HG03469 (cell line): ENCODE results near the gene CAMK2G.

ENCODE experiments used
- ATAC-seq: cut with Tn5 transposase; IDR thresholded peaks from one replicate; pipeline ENCODE4 v1.9.1; 2021; ENCODE audit warnings: mild to moderate bottlenecking, moderate library complexity, moderate number of reproducible peaks; ENCODE audit not compliant: unreplicated experiment

CAMK2G gene

DNA sequence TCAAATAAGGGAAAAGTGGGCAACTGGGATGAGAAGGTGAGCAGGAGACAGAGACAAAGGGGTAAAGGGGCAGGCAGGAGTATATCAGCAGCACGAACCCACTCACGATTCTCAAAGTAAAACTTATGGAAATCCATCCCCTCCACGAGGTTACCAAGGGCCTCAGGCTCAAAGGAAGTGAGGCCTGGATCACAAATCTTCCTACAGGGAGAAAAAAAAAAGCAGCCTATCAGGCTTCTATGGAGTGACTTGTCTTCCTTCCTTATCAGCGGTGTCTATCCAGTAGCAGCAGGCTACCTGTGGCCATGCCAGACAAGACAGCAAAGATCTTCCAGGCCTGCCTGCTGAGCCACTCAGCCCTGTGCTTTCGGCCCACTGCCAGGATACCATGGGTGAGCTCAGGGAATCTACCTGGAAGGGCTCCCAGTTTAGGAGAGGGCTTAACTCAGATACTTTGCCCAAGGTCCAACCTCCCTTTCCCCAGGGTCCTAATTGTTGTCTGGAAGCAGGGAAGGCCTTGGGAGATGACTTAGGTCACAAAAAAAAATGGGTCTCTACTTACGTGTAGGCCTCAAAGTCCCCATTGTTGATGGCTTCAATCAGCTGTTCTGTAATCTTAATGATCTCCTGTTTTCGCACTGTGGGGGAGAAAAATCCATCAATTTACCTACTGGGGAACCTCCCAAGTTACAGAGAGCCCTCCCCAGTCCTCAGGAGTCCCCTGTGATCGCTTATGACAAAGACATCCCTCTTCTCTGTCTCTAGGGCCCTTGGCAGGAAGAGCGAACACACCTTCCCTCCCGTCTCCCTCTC lies 57.2 kb downstream of the CAMK2G start:
- no peak for ATAC-seq

DNA sequence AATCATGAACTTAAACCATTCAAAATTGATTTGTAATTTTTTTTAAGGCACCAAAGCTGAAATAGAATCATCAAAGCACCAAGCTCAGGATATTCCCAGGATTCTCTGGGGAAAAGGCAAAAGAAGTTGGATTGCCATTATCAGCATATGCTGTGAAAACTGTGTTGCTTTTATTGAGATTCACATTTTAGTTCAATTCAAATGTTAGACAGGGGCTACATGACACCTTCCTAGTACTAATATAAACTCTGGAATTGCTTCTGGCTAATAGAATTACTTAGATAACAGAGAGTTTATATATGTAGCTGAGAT lies 58.7 kb downstream of the CAMK2G start:
- ATAC-seq, result no peak

DNA sequence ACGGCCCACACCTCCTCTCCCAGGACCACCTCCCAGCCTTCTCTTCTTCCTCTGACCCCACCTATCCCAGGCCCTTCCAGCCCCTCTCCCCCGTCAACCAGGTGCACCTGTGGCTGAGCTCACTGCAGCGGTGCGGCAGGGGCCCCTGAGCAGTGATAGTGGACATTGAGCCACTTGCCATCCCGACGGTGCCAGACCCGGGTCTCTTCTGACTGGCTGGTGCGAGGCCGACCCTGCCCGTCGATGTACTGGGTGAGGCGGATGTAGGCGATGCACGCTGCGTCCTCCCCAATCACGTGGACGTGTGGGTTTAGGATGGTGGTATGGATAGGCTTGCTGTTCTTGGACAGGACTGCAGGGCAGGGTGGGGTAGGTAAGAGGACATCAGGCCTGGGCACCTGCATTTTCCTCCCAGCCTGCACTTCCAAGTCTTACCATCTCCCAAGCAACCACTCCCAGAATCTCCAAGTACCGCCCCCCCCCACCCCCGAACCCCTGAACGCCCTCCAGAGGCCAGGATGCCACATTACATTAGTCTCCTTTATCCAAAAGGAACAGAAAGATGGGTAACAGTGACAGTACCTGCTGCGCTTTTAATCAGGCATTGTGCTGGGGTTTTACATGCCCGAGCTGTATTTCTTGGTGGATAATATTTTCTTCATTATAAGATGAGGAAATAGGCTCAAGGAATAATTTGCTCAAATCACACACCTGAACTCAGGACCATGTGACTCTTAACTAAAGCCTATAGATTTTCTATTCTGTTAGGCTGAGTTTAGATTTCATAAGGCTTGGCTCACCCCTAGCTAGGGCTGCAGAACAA lies 59.2 kb downstream of the CAMK2G start:
- no peak for ATAC-seq

DNA sequence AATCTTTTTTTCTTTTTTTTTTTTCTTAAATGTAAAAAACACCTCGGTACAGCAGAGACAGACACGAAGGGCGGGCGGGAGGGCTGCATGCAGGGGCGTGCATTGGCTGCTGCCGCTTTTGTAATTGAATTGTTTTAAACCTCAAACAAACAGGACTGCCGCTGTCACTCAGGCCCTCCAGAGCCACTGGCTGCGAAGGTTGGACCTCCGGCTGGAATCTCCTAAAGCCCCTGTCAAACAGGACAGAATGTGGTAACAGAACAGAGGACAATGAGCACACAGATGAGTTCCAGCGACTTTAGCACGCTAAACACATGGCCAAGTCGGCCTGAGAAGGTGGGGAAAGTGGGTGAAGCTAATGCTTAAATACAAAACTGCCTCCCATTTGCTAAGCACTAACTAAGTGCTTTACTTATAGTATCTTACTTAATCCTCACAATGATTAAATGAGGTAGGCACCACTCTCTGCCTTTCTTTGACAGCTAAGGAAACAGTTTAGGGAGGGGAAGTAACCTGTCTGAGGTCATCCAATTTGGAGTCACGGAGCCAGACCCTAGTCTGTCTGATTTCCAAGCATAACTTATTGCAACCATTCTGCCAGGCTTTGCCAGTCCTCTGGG lies 60.0 kb downstream of the CAMK2G start:
- no peak for ATAC-seq

DNA sequence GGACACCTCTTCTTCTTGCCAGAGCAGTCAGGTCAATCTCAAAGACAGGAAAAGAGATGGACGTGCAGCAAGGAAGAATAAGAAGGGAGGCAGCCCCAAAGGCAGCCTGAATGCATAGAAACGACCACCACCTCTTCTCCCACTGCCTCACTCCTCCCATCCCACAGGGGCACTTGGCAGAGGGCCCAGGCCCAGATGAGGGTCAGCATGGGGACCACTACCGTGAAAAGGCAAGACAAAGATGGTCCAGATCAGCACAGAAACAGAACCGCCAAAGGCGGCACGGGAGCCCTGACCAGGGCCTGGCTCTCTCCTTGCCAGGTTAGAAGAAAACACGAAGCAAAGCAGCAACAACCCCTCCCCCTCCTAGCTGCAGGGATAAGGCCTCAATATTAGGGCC lies 61.0 kb downstream of the CAMK2G start:
- ATAC-seq, result no peak

DNA sequence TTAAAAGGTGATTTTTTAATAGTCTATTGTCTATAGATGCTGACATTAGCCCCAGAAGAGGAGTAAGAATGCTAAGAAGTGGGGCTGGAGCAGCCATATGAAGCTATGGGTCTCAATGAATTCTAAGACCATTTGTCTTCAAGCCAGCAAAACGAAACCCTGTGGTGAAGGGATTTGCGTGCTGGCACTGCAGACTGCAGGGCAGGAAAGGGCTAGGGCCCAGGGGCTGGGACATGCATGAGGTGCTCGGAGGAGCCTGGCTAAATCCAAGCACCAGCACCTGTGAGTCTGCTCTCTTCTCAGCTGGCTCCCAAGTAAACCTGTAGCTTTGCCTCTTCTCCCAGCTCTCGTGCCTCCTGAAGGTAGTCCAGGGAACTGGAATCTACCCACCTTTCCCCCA lies 61.7 kb downstream of the CAMK2G start:
- ATAC-seq, result no peak

DNA sequence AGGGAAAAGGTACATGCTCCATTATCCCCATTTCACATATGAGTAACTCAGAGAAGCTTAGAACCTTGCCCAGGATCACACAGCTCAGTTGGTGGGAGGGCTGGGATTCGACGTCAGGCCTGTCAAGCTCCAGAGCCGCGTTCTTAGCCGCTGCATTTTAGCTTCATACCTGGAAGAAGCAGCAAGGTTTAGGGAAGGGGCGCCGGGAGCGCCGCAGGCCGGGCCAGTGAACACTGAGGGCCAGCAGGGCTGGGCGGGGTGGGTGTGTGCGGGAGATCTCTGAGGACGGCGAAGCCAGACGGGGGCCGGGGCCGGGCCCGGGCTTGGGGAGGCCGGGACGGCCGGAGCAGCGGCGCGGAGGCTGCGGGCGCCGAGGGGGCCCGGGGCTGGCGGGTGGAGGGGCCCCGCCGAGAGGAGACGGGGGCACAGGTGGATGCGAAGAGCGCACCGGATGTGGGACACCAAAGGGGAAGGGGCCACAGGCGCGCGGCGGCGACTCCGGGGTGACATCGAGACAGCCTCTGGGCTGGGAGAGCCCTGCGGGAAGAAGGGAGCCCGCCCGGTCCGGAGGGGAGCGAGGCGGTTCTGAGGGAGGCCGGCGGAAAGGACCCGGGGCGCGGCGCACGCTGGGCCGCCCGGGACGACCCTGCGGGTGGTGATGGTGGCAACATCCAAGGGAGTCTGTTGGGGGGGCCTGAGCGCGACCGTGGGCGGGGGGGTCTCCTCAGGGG lies 63.5 kb downstream of the CAMK2G start:
- peak; percentile 9 for ATAC-seq

DNA sequence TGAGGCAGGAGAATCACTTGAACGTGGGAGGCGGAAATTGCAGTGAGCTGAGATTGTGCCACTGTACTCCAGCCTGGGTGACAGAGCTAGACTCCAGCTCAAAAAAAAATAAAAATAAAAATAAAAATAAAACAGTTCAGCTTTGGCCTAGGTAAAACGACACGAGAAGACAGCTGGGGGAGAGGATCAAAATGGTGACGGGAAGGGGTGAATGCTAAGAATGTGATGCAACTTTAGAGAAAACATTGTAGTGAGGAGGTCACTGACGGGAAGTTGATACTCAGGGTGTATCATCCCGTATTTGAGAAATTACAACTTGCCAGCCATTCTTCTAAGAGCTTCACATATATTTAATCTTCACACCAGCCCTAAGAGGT lies 64.0 kb downstream of the CAMK2G start:
- no peak for ATAC-seq

DNA sequence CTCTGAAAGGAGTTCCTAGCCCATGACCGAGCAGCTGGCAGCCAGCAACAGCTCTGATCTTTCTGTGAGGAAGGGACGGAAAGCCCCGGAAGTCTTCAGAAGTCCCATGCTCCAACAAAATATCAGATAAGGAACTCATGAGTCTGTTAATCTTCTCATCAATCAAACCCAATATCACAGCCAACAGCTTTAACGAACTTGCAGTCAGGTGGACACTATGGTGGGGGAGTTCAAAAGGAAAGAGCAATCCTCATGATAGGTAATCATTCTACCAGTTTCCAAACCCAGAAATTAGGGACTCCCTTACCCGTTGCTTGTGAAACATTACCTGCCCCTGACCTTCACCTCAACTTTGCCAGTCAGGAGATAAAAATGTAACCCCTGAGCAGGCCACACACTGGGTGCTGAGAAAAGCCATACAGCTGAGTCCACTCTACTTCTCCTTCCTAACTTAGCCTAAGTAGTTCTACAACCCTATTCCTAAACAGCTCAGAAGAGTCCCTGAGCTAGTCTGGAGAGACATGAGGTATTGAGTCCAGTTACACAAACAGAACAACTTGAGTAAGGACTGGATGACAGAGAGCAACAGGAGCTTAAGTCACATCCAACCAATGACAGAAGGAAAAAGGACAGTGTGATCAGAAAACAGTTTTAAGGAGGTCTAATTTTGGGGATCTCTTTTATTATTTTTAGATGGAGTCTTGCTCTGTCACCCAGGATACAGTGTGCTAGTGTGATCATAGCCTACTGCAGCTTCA lies 65.1 kb downstream of the CAMK2G start:
- ATAC-seq, result no peak

DNA sequence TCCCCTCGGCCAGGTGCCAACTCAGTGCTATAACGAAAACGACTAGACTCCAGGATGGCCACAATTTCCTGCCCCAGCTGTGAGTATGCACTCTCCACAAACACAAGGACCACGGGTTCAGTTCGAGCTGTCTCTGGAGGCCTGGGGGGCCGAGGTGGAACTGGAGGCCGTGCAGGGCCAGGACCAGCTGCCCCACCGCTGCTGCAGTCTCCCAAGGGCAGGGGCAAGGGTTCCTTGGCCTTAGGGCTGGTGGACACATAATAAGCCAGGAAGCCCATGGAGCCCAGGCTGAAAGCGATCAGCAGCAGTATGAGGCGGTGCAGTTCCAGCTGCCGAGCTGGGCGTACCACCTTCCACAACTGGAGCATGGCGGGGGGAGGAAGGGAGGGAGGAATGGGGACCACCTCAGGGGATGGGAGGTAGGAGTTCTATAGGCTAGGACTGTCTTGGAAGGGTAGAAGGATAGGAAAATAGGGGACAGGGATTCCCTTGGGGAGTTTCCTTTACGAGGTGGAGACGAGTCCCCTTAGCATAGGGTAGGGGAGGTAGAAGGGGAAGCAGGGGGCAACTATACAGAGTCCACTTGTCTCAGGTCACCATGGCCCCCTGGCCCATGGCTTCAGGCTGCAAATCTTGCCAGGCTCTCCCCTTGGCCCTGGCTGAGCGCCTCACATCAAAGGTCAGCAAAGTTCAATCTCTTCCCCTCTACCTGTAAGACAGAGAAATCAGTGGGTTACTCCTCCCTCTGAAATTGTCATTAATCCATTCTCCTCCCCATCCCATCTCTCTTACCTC lies 66.1 kb downstream of the CAMK2G start:
- no peak for ATAC-seq

DNA sequence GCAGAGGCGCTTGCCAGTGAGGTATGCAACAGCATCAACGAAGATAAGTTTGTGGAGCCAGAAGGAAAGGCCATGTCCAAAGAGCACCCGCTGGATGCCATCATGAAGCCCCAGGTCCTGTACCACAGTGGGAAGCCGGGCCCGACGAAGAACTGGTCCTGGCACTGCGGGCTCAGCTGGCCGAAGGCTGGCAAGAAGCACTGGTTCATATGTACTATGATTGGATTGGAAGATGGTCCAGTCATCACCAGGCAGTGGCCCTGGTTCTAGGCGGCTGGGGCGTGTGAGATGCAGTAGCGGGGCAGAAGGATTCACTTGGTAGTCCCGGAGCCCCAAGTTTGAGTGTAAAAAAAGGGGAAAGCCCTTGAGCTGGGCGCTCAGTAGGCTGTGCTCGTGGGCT lies 66.9 kb downstream of the CAMK2G start:
- no peak for ATAC-seq

DNA sequence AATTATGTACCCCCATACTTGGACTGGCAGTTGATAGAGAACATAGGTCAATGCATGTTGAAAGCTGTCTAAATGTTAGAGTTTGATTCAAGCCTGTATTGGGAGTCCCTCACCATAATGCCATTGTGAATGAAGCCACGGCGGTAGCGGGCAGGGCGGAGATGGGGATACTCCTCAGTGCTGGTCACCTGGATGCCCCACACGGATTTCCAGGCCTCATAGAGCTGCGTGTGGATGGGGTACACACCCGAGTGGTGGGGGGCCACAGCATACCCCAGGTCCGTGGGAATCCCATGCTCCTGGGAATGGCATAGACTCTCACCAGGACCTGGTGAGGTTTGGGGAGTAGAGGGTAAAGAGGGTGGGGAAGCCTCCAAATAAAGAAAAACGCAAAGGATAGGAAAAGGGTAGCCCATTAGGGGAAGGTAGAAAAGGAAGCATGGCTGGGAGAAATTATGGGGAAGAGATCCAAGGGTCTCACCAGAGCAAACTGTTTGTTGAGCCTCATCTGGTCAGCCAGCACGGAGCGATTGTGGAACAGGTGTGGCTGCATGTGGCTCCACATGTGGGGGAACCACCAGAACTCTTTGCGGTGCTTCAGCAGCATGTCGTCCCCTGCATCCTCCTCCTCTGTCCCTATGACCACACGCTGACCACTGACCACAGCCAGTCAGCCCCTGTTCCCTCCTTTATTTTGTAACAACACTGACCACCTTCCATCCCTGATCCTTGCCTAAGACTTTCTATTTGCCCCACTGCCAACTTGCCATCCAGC lies 68.0 kb downstream of the CAMK2G start:
- no peak for ATAC-seq

DNA sequence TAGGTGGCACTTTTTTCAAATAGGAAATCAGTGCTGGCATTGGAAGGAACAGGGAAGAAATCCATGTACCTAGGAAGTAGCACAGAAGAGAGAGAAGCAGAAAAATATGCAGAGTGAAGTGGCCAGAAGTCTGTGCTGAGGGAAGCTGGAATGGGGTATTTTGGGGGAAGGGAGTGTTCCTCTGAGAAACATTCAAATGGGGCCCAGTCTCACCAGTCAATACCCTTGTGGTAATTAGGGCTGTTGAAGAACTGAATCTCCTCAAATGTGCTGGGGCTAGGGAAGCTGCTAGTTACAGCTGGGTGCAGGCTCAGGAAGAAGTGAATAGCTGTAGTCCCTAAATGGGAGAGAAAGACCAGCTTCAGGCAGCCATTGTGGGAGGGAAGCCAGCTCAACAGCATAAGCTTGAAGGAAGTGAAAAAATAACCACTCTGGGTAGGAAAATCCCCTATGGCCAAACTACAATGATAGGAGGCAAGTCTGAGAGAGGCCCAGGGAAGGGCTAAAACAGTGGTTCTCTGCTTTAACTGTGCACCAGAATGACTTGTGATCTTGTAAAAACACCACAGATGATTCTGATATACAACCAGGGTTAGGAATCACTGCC lies 70.6 kb downstream of the CAMK2G start:
- peak; percentile 47 for ATAC-seq

DNA sequence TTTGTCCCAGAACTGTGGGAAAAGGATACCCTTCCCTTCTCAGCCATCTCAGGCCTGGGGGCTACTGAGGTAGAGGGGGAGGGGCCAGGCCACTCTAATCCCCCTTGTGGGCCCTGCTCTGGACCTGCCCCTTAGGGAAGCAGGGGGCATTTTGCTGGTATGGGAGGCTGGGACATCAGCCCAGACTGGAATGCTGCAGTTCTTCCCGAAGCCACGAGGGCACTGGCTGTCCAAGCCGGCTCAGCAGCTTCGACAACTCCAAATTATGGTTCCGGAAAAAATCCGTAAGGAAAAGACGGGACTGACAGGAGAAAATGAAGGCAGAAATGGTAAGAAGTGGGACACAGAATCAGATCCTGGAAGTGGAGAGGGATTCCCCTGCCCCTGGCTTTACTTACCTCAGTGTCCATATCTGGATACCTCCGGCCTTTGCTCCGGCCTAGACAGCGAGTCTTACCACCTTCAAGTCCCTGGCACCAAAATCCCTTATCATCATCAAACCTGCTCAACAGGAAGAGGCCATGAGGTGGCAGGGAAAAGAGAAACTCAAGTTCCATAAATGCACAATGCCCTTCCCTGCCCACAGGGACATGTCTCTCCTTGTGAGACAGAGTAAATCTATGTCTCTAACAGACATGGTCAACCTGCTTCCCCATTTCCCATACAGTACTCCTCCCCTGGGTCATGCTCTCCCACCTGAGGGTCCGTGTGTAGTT lies 71.9 kb downstream of the CAMK2G start:
- no peak for ATAC-seq

DNA sequence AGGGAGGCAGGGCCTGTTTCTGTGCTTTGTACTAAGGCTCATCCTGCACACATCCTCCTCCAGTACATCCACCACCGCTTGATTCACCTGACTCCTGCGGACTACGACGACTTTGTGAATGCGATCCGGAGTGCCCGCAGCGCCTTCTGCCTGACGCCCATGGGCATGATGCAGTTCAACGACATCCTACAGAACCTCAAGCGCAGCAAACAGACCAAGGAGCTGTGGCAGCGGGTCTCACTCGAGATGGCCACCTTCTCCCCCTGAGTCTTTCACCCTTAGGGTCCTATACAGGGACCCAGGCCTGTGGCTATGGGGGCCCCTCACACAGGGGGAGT lies 73.1 kb downstream of the CAMK2G start:
- no peak for ATAC-seq

DNA sequence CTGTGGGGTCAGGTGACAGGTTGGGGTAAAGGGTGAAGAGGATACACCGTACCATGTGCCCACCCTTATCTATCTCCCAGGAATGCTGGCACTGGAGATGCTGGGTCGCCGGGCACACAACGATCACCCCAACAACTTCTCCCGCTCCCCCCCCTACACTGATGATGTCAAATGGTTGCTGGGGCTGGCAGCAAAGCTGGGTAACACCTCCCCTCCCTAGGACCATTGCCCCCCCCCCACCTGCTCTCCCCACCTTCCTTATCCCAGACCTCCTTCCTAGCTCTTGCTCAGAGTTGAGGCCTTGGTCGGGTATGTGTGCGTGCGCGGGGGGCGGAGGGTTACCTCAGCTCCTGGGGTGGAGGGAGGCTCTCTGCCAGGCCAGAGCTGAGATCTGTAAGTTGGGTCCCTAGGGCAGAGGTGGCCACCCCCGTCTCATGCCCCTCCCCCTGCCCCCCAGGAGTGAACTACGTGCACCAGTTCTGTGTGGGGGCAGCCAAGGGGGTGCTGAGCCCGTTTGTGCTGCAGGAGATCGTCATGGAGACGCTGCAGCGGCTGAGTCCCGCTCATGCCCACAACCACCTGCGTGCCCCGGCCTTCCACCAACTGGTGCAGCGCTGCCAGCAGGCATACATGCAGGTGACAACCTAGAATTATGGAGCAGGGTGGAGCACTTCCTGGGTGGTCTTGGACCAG lies 73.6 kb downstream of the CAMK2G start:
- no peak for ATAC-seq

DNA sequence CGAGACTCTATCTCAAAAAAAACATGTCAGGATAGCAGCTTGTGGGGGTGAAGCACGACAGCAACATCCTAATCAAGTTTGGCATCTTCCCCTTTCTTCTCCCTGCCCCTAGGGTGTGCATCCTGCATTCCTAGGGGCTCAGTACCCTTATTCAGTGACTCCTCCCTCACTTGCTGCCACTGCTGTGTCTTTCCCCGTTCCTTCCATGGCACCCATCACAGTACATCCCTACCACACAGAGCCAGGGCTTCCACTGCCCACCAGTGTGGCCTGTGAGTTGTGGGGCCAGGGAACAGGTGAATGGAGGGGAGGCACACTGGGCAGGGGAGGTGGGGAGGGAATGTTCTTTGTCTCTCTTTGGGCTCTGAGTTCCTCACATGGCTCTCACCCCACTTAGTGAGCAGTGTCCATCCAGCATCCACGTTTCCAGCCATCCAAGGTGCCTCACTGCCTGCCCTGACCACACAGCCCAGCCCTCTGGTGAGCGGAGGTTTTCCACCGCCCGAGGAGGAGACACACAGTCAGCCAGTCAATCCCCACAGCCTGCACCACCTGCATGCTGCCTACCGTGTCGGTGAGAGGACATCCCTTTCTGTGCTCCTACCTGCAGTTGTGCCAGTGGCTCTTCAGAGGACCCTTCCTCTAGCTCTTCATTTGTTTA lies 74.3 kb downstream of the CAMK2G start:
- ATAC-seq, result no peak
